Stimulated activated CD8-positive, alpha-beta memory T cell treated with anti-CD3 and anti-CD28 coated beads, Interleukin-15, amount 100 ng/mL, for 24 hours (primary cell): Measurements from ENCODE around the gene TCEA3.

Experiments
- DNase-seq: peaks from one replicate; pipeline ENCODE4 v3.0.0-alpha.2; 2020; ENCODE audit warnings: low read depth

Gene TCEA3

DNA sequence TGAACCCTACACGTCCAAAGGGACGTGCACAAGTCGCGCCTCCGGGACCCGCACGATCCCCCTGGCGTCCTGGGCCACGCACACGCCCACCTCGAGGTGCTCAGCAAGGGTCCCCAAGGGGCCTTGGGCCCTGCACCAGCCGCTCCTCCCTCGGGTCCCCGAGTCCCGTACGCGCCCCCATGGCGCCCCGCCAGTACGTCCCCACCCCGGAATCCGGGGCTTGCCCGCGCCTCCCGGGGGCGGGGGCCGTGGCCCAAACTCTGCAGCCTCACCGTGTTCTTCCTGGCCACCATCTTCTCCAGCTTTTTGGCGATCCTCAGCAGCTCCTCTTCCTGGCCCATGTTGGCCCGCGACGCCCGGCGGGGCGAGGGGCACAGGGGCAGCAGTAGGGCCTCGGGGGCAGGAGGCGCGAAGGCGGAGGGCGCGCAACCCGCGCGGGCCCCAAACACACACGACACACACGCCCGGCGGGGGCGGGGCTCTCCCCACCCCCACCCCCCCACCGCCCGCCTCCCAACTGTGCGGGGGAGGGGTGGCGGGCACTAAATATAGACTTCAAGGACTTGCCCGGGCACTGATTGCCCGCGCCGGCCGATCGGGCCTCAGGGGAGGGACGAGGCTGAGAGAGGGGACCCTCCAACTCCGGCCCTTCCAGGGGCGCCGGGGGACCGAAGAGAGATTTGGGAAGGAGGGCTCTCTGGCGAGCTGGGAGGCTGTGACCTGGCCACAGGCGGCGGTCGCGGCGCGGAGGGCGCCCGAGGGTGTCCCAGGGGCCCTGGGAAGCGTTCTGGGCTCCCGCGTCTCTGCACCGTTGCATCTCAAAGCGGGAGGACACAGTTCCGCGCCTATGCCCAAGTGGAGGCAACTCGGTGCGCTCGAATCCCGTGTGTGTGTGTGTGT, at the start of gene TCEA3:
TCEA3 (minus strand) TSS at position 456 of the 900 bp plus-strand sequence; CDS start at position 341, 115 bp downstream.
- DNase-seq = no peak

DNA sequence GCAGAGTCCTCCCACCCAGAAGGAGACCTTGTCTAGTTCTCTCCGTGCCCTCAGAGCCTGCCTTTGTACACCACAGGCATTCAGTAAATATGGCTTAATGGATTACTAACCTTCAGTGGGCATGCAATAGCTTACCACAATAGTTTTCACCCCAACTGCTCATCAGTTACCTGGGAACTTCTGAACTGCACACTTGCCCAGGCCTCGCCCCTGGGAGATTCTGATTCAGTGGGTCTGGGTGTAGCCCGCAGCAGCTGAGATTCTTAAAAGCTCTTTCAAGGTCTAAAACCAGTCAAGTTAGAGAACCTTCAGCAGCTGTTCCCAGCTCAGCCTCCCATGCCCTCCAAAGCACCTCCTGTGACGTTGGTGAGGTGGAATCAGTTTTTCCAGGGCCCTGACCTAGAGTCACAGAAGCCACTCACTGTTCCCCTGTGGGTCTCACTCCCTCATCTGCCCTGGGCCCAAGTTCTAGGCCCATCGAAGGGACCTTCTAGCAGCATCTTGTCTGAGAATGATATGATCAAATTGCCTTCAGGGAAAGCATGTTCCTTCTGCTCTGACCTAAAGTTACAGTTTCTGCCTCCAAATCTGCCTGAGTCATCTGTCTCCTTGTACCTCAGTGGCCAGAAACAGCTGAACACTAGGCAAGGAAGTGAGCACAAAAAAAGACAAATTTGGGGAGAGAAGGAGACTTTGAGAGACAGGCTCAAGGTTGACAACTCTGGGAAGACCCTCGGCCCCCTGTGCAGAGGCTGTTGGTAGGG, 48.7 kb upstream of the TCEA3 start:
- DNase-seq = no peak

DNA sequence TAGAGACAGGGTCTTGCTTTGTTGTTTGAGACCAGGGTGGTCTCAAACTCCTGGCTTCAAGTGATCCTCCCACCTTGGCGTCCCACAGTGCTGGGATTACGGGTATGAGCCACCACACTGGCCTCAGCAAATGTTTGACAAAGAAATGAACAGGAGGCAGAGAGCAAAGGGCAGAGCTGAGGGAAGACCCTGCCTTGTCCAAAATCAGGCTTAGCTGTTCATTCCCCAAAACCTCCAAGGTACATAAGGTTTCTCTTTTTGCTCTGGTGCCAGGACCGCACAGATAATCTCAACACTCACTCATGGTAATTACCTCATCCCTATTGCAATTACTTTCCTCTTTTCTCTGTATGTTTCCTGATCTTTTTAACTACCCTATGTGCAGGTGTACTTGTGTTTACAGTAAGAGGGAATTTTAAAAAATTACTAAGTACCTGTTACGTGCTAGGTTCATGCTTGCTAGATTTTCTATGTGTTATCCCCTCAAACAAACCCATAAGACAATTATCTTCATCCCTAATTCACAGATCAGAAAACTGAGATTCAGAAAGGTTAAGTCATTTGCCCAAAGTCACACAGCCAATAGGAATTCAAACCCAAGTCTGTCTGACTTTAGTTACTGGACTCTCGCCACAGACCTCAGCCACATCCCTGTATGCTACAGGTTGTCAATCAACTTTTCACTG, 47.9 kb upstream of the TCEA3 start:
- DNase-seq = no peak

DNA sequence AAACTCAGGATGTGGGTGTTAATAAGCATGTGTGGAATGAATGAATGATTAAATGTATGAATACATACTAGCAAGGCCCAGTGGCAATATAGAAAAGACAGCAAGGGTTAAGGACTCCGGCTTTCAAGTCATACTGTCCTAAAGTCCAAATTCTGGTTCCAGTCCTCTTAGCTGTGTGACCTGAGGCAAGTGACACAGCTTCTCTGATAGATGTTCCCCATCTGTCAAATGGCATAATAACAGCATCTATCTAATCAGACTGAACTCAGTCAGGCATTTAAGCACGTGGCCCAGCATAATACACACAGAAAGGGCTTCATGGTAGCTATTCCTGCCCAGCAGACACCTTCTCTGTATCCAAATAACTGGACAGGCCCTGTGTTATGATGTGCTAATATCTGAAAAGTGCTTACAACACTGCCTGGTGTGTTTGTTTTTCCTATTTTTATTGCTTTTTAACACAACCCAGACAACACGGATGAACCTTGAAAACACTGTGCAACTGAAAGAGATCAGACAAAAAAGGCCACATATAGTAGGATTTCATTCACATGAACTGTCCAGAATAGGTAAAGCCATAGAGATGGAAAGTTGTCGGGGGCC, 47.0 kb upstream of the TCEA3 start:
- no peak for DNase-seq

DNA sequence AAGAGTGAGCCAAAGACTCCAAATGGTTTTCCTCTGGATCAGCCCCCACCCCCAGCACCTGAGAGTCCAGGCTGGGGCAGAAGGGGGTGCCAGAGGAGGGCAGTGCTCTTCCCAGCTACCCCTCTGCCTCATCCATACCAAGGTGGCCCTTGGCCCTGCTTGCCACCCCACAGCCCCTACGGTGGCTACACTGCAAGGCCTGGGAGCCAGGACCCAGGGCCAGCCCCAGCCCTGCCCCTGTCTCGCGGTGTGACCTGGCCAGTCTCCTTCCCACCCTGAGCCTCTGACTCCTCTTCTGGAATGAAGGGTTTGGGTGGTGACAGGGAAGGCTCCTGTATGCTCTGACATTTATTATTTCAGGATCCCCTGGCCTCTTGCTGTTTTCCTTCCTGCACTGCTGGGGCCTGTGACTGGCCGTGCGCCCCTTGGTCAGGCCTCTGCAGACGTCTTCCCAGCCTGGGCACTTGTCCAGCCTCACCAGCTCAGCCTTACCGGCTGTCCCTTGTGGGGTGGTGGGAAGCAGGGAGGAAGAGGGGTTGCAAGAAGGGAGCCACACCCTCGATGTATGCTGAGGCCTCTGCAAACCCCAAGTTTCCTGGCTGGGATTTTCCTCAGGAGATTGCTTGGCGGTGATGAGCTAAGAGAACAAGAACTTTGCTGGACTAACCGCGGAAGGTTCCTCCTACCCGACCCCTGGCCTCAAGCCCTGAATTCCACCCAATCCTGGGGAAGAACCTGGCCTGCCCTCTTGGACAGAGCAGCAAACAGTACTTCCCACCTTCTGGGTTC, 45.9 kb upstream of the TCEA3 start:
- no peak for DNase-seq

DNA sequence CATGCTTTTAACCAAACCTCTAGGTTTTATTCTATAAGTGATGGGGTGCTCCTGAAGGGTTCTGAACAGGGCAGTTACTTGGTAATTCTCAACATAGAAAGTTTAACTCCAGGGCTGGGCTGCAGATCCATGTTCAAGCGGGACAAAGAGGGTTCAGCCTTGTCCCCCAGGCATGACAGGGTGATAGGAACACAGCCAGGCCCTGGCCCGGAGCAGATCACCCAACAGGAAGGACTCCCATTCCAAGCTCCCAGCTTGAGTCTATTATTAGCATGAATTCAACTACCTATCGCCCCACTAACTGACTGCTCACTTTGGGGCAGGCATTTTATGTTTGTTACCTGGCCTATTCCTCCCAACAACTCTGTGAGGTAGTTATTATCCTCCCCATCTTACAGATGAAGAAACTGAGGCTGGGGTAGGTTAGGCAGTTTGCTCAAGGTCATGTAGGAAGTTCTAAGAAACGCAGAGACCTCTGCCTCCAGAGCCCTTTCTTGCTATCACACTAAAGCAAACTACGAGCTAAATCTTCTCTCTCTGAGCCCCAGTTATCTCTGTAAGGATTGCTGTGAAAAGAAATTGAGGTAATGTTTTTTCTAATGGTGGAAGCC, 44.9 kb upstream of the TCEA3 start:
- DNase-seq = no peak

DNA sequence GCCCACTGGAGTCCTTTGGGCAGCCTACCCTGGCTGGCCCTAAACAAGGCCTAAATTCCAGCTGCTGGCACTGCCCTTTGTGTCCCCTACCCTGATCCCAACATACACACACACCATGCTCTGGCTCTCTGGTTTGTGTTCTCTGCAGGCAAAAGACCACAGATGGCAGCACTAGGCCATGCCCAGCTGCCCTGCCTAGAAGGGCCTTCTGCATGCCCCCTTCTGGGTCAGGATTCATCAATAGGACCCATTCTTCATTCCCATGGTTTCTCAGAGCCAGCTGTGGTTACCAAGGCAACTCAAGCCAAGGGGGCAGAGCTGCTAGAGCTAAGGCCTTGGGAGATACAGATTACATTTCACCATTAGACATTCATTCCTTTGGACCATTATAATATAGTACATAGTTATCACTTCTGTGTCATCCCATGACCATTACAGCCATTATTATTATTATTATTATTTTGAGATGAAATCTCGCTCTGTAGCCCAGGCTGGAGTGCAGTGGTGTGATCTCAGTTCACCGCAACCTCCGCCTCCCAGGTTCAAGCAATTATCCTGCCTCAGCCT, 42.0 kb upstream of the TCEA3 start:
- no peak for DNase-seq

DNA sequence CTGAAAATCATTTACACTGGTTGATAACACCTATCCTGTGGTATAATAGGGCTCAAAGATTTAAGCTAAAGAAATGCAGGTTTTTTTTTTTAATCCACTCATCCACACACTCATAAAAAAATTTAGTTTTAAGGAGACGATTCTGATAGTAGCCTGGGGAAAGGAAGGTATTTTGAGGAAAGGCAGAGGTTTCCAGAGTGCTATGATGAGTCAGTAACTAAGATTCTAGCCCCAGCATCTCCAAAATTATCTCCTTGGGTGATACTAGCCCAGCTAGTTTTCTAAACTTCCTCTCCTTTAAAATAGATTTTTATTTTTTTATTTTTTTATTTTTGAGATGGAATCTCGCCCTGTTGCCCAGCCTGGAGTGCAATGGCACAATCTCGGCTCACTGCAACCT, 38.7 kb upstream of the TCEA3 start:
- no peak for DNase-seq

DNA sequence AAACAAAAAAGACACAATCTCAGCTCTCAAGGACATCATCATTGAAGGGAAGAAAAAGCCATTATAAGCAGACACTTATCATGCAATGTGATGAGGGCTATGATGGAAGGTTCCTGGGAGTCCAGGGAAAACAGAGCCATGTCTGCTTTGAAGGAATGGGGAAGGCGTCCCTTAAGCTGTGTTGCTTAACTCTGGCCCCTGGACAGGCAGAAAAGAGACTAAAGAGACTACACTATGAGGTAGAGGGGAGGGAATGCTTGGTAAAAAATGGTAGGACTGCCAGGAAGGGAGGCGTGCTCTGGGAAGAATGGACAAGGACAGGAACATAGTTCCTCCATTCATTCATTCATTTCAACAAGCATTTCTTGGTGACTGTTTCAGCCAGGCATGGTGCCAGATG, 38.2 kb upstream of the TCEA3 start:
- DNase-seq = no peak

DNA sequence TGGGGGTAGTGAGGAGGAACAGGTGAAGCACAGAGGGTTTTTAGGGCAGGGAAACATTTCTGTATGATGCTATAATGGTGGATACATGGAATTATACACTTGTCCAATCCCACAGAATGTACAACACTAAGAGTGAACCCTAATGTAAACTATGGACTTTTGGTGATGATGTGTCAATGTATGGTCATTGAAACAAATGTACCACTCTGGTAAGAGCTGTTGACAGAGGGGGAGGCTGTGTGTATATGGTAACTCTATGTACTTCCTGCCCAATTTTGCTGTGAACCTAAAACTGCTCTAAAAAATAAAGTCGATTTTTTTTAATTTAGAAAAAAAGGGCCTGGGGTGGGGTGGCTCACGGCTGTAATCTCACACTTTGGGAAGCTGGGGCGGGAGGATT, 36.5 kb upstream of the TCEA3 start:
- no peak for DNase-seq

DNA sequence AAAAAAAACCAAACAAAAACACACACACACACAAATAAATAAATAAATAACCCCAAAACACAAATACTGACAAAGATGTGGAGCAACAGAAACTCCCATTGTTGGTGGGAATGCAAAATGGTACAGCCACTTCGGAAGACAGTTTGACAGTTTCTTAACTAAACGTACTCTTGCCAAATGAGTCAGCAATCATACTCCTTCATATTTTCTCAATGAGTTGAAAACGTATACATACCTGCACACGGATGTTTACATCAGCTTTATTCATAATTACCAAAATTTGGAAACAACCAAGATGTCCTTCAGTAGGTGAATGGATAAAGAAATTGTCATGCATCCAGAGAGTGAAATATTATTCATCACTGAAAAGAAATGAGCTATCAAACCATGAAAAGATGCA, 36.0 kb upstream of the TCEA3 start:
- DNase-seq = no peak

DNA sequence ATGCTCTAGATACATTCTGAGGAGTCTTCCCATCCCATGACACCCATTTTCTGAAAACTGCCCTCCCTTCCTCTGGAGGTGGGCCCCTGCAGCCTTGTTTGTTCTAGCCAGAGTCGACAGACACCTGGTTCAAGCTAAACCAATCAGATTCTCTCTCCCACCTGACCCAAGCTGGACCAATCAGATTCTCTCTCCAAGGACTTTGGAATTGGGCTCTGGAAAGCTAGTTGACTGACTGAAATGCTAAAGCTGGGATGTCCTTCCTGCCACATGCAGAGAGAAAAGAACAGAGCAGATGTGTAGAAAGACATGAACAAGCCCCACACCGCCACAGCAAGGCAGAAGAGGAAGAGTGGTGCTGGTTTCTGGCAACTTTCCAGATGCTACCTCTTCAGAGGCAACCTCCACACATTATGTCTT, 34.8 kb upstream of the TCEA3 start:
- DNase-seq = no peak

DNA sequence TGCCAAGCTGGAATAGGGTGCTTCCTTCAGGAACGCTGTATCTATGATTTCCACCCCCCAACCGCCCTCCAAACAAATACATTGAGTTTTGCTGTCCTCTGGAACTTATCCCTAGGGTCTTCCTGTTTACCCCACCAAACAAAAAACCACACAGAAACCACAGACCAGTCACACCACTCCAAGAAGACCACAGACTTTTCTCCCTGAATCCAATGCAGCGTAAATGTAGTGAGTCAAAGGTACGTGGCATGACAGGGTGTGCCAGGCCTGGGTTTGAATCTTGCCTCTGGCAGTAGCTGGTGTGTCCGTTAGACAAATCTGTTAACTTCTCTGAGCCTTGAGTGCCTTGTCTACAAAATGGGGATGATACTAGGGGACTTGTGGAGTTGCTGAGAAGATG, 31.7 kb upstream of the TCEA3 start:
- no peak for DNase-seq

DNA sequence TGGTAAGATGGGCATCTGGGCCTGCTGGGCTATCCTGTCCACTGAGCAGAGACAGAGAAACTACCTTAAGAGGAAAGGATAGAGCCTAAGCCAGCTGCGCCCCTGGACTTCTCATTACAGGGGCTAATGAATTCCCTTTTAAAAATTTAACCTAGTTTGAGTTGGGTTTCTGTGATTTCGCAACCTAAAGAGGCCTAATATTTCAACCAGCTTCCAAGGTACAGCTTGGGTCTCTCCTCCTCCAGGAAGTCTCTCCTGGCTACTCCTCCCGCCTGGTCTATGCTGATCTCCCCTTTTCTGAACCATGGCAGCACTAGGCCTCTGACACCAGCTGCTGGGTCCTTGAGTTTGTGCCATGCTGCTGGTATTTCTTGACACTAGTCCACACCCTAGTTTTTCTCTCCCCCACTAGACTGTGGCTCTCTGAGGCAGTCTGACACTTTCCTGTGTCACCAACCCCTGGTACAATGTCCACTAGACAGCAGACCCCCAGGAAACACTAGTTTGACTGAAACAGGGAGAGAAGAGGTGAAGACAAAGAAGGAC, 29.0 kb upstream of the TCEA3 start:
- DNase-seq = no peak

DNA sequence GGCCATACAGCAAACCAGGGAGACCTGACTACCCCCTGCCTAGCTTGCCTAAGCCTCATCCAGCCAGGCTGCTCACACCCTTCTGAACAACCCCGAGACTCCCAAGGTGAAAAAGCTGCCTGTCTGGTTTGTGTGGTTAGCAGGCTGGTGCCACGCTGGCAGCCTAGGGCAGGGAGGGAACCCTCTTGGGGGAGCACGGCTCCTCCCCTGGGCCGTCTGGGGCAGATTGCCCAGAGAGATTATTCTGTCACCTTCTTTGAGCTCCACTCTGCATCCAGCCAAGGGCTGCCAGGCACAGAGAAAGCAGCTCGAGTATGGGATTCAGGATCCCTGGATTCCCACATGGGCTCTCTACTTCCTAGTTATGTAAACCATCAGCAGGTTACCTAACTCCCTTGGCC, 27.5 kb upstream of the TCEA3 start:
- DNase-seq = no peak

DNA sequence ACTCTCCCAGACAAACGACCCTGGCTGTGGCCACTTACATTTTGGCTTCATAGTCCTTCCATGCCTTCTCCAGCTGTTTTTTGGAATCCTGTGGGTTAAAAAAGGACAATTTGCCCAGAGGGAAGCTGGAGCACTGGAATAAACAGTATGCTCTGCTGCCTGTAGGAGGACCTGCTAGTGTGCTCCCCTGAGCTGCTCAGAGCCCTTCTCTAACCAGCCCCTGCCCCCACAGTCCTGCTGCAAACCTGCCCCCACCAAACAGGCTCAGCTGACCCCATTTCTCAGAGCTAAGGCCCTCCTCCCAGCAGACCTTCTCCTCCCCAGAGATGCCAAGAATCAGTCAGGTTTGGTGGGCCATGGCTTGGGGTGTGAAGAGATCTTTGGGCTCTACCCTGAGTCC, 26.9 kb upstream of the TCEA3 start:
- no peak for DNase-seq

DNA sequence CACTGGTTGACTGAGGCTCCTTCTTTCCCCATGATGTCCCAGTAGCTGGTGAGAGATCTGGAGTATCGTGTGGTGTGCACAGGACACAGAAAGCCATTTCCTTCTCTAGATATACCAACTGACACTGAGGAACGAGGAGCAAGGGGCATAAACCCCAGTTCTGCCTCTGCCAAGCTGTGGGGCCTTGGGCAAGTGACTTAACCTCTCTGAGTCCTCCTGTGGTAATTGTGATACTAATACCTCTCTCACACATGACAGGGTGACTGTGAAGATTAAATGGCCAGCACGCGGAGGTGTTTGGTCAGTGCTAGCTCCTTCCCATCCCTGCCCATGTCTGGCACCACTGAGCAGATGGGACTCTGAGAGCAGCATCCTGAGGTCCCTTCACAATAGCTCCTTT, 26.3 kb upstream of the TCEA3 start:
- DNase-seq = no peak

DNA sequence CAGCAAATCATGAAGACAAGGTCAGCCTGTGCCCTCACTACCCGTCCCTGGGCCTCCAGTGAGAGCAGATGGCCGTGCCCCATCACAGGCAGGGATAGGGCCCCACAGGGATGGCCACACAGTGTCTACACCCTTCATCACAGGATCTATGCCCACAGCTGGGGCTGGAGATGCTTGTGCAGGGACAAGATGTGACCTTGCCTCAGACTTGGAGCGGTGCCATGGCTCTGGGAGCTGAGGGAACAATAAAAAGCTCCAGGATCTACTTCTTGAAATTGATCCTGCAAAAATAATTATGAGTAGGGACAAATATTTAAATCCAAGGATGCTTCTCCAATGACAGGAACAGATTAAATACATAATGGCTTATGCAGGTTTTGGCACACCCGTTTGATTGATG, 25.4 kb upstream of the TCEA3 start:
- DNase-seq = no peak

DNA sequence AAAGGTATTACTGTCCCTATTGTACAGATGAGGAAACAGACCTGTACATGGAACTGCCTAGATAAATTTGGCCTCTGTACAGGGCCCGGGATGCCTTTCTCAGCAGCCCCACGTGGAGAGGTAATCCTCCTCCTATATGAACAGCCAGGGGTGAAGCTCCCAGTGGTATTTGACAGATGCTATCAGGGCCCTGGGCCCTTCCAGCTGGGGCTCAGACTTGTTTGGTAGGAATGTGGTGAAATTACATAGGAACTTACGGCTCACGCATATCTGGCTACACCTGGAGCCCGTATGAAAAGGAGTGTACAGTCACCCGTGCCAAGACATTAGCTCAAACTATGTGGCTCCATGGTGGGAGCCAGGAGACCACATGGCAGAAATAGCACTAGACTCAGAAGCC, 24.8 kb upstream of the TCEA3 start:
- no peak for DNase-seq

DNA sequence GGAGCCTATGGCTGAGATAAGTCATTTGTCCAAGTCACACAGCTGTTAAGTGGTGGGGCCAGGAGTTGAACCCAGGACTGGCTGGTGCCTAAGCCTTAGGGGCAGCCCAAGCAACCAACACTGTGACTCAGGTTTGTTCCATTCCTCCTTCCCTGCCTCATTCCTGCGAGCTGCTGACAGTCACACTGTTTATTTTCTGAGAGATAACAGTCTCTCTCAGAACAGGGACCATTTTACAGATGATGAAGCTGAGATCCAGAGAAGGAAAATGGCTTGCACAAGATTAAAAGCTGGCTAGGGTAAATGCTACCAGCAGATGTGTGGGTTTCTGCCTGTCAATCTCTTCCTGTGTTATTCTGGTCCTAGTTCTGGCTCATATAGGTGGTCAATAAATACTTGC, 24.3 kb upstream of the TCEA3 start:
- DNase-seq = no peak
